A673 (cell line): ENCODE results near the gene ANKRD61.

Experiments
- EZH2 ChIP-seq: fragments of 200-600 bp; sonication (generic); IDR thresholded peaks from 2 replicates; pipeline ENCODE4 v1.6.1; 2017; ENCODE audit warnings: borderline replicate concordance, low read depth, mild to moderate bottlenecking, mixed read lengths, antibody characterized with exemption, low read length; ENCODE audit not compliant: poor library complexity, severe bottlenecking
- TF ChIP-seq, protein P1 (sequence below): fragments of 300-800, 200-600 bp; sonication (generic); conservative IDR thresholded peaks from 2 replicates; pipeline ENCODE4 v1.5.1; 2017; ENCODE audit warnings: low read depth, mild to moderate bottlenecking, antibody characterized with exemption, low read length, moderate library complexity, mixed read lengths

DNA sequence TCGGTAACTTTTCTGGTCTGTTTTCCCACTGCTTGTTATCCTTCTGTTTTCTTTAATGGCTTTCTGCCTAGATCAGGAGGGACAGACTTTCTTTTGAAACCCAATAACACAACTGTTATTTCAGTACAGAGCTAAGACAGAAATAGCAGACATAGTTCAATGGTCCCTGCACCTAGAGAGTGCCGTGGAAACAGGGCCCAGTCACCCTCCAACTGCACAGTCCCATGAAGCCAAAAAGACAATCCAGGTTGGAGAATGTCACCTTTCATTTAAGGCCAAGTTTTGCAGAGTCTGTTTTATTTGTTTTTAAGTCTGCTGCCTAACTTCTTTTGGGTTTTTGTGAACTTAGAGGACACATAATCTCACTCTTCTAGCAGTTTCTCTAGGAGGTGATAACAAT is 19.6 kb upstream of the ANKRD61 start:
- TF ChIP-seq, protein P1, sequence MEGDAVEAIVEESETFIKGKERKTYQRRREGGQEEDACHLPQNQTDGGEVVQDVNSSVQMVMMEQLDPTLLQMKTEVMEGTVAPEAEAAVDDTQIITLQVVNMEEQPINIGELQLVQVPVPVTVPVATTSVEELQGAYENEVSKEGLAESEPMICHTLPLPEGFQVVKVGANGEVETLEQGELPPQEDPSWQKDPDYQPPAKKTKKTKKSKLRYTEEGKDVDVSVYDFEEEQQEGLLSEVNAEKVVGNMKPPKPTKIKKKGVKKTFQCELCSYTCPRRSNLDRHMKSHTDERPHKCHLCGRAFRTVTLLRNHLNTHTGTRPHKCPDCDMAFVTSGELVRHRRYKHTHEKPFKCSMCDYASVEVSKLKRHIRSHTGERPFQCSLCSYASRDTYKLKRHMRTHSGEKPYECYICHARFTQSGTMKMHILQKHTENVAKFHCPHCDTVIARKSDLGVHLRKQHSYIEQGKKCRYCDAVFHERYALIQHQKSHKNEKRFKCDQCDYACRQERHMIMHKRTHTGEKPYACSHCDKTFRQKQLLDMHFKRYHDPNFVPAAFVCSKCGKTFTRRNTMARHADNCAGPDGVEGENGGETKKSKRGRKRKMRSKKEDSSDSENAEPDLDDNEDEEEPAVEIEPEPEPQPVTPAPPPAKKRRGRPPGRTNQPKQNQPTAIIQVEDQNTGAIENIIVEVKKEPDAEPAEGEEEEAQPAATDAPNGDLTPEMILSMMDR, result no peak
- TF ChIP-seq EZH2, result no peak
